Neural cell (in vitro differentiated cells): ENCODE data around the gene PDIA4. TPM values are rescaled to one million over a fixed set of nuclear protein-coding genes. Genes with fewer than 3 reads are reported as not detected.

ENCODE experiments used
- H2AFZ ChIP-seq: fragments of 200-600, 300-800 bp; sonication (generic), shearing (Covaris generic); 2 replicates; pipeline ENCODE4 v1.6.0; 2014; ENCODE audit warnings: low read depth, mild to moderate bottlenecking, antibody characterized with exemption, low read length, moderate library complexity
- H3F3A ChIP-seq: fragments of 200-600 bp; shearing (Covaris generic); 2 replicates; pipeline ENCODE4 v1.6.1; 2016; ENCODE audit warnings: mild to moderate bottlenecking, moderate library complexity, mixed read lengths, antibody characterized with exemption, low read length; ENCODE audit not compliant: insufficient read depth, poor library complexity, severe bottlenecking
- H3K27ac ChIP-seq: fragments of 200-600, 300-800 bp; sonication (generic), shearing (Covaris generic); 2 replicates; pipeline ENCODE4 v1.5.1; 2014; ENCODE audit warnings: mild to moderate bottlenecking, low read length, moderate library complexity
- H3K27me3 ChIP-seq: fragments of 300-800, 200-600 bp; sonication (generic), shearing (Covaris generic); 2 replicates; pipeline ENCODE4 v1.6.0; 2014; ENCODE audit warnings: mild to moderate bottlenecking, low read depth, low read length, moderate library complexity; ENCODE audit not compliant: insufficient read depth
- H3K36me3 ChIP-seq: fragments of 300-800, 200-600 bp; sonication (generic), shearing (Covaris generic); 2 replicates; pipeline ENCODE4 v1.5.1; 2014; ENCODE audit warnings: mild to moderate bottlenecking, antibody characterized with exemption, low read length, moderate library complexity; ENCODE audit not compliant: insufficient read depth
- H3K4me2 ChIP-seq: fragments of 300-800, 200-600 bp; sonication (generic), shearing (Covaris generic); 2 replicates; pipeline ENCODE4 v1.6.0; 2014; ENCODE audit warnings: mild to moderate bottlenecking, low read length
- H3K4me3 ChIP-seq: fragments of 300-800, 200-600 bp; sonication (generic), shearing (Covaris generic); 2 replicates; pipeline ENCODE4 v1.5.1; 2014; ENCODE audit warnings: mild to moderate bottlenecking, low read length, moderate library complexity
- H3K79me2 ChIP-seq: fragments of 200-600 bp; shearing (Covaris generic); replicated peaks from 2 replicates; pipeline ENCODE4 v1.6.0; 2014; ENCODE audit warnings: mild to moderate bottlenecking, low read length, moderate library complexity; ENCODE audit not compliant: insufficient read depth
- H3K9ac ChIP-seq: fragments of 300-800, 200-600 bp; sonication (generic), shearing (Covaris generic); 2 replicates; pipeline ENCODE4 v1.6.1; 2016; ENCODE audit warnings: mild to moderate bottlenecking, low read length, mixed read lengths
- H3K9me2 ChIP-seq: fragments of 200-600 bp; shearing (Covaris generic); 2 replicates; pipeline ENCODE4 v1.6.1; 2016; ENCODE audit warnings: mild to moderate bottlenecking, low read length, mixed read lengths; ENCODE audit not compliant: insufficient read depth
- H3K9me3 ChIP-seq: fragments of 200-600, 300-800 bp; sonication (generic), shearing (Covaris generic); 2 replicates; pipeline ENCODE4 v1.6.1; 2016; ENCODE audit warnings: mild to moderate bottlenecking, mixed run types, low read length, moderate library complexity, mixed read lengths
- H4K20me1 ChIP-seq: fragments of 200-600 bp; shearing (Covaris generic); 2 replicates; pipeline ENCODE4 v1.6.1; 2016; ENCODE audit warnings: mild to moderate bottlenecking, mixed run types; ENCODE audit not compliant: insufficient read depth
- EP300 ChIP-seq: fragments of 450-650 bp; conservative IDR thresholded peaks from 2 replicates; pipeline ENCODE4 v1.6.1; 2014; ENCODE audit warnings: antibody characterized with exemption, mild to moderate bottlenecking, moderate library complexity; ENCODE audit not compliant: poor library complexity, severe bottlenecking
- EZH2 ChIP-seq: fragments of 200-600, 300-800 bp; shearing (Covaris generic), sonication (generic); IDR thresholded peaks from 2 replicates; pipeline ENCODE4 v1.6.1; 2014; ENCODE audit warnings: antibody characterized with exemption, low read length, borderline replicate concordance, mild to moderate bottlenecking; ENCODE audit not compliant: insufficient read depth, poor library complexity, severe bottlenecking
- MXI1 ChIP-seq: fragments of 450-650 bp; conservative IDR thresholded peaks from 2 replicates; pipeline ENCODE4 v1.6.1; 2014; ENCODE audit warnings: antibody characterized with exemption, mild to moderate bottlenecking; ENCODE audit not compliant: poor library complexity, severe bottlenecking
- POLR2AphosphoS5 ChIP-seq: IDR thresholded peaks from 2 replicates; pipeline ENCODE4 v1.6.1; 2012
- RAD21 ChIP-seq: fragments of 450-650 bp; conservative IDR thresholded peaks from 2 replicates; pipeline ENCODE4 v1.6.1; 2014; ENCODE audit warnings: antibody characterized with exemption, mild to moderate bottlenecking, moderate library complexity
- SMC3 ChIP-seq: fragments of 450-650 bp; conservative IDR thresholded peaks from 2 replicates; pipeline ENCODE4 v1.6.1; 2014; ENCODE audit warnings: antibody characterized with exemption, mild to moderate bottlenecking, moderate library complexity; ENCODE audit not compliant: poor library complexity
- TAF1 ChIP-seq: IDR thresholded peaks from 2 replicates; pipeline ENCODE4 v1.6.1; 2012; ENCODE audit warnings: low read depth
- polyA plus RNA-seq: library from polyadenylated mRNA; depleted of rRNA; stranded (reverse); fragments of >200 nt; gene quantifications from 2 replicates; pipeline ENCODE4 v1.2.3, GENCODE V29; 2014
- TF ChIP-seq, protein P1 (sequence below): IDR thresholded peaks from 2 replicates; pipeline ENCODE4 v1.6.1; 2012; ENCODE audit warnings: borderline replicate concordance
- TF ChIP-seq, protein P2 (sequence below): fragments of 450-650 bp; IDR thresholded peaks from 2 replicates; pipeline ENCODE4 v1.5.1; 2014; ENCODE audit warnings: antibody characterized with exemption, mild to moderate bottlenecking, moderate library complexity; ENCODE audit not compliant: poor library complexity, severe bottlenecking

The PDIA4 gene
- polyA plus RNA-seq, 1 donor from 2014 or later, result 41.8 TPM

DNA sequence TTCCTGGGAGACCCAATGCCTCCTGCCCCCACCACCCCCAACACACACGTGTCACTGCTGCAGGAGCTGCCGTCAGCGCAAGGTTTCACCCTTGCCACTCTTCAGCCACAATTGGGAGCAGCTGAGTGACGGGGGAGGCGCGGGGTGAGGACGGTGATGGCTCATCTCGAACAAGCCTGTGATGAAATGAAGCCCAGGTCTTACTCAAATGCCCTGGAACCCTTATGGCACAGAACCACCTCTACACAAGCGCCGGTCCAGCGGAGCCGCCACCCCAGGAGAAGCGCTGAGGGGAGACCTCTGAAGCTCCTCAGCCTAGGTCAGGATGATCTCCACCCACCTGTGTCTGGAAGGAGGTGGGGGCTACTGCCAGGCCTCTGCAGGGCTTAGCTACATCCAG lies 25.7 kb downstream of the PDIA4 start:
- TF ChIP-seq EP300, result no peak
- TF ChIP-seq MXI1, result no peak
- TF ChIP-seq, protein P1, sequence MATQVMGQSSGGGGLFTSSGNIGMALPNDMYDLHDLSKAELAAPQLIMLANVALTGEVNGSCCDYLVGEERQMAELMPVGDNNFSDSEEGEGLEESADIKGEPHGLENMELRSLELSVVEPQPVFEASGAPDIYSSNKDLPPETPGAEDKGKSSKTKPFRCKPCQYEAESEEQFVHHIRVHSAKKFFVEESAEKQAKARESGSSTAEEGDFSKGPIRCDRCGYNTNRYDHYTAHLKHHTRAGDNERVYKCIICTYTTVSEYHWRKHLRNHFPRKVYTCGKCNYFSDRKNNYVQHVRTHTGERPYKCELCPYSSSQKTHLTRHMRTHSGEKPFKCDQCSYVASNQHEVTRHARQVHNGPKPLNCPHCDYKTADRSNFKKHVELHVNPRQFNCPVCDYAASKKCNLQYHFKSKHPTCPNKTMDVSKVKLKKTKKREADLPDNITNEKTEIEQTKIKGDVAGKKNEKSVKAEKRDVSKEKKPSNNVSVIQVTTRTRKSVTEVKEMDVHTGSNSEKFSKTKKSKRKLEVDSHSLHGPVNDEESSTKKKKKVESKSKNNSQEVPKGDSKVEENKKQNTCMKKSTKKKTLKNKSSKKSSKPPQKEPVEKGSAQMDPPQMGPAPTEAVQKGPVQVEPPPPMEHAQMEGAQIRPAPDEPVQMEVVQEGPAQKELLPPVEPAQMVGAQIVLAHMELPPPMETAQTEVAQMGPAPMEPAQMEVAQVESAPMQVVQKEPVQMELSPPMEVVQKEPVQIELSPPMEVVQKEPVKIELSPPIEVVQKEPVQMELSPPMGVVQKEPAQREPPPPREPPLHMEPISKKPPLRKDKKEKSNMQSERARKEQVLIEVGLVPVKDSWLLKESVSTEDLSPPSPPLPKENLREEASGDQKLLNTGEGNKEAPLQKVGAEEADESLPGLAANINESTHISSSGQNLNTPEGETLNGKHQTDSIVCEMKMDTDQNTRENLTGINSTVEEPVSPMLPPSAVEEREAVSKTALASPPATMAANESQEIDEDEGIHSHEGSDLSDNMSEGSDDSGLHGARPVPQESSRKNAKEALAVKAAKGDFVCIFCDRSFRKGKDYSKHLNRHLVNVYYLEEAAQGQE, result no peak
- TF ChIP-seq SMC3, result no peak
- TF ChIP-seq, protein P2, sequence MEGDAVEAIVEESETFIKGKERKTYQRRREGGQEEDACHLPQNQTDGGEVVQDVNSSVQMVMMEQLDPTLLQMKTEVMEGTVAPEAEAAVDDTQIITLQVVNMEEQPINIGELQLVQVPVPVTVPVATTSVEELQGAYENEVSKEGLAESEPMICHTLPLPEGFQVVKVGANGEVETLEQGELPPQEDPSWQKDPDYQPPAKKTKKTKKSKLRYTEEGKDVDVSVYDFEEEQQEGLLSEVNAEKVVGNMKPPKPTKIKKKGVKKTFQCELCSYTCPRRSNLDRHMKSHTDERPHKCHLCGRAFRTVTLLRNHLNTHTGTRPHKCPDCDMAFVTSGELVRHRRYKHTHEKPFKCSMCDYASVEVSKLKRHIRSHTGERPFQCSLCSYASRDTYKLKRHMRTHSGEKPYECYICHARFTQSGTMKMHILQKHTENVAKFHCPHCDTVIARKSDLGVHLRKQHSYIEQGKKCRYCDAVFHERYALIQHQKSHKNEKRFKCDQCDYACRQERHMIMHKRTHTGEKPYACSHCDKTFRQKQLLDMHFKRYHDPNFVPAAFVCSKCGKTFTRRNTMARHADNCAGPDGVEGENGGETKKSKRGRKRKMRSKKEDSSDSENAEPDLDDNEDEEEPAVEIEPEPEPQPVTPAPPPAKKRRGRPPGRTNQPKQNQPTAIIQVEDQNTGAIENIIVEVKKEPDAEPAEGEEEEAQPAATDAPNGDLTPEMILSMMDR, result no peak
- TF ChIP-seq RAD21, result no peak
- TF ChIP-seq TAF1, result no peak
- TF ChIP-seq EZH2, result no peak
- TF ChIP-seq POLR2AphosphoS5, result no peak
- Histone ChIP-seq H3K27me3 (no peaks in the 10 kb centered on the region), H3K36me3 (peaks cover 11% of the 10 kb centered on the region), H3K27ac (no peak overlapping the region), H3K4me3 (no peak overlapping the region), H3K4me2 (no peak overlapping the region), H4K20me1 (no peaks in the 10 kb centered on the region), H3K79me2 (no peaks in the 10 kb centered on the region), H3K9me3 (no peaks in the 10 kb centered on the region), H3K9me2 (no peaks in the 10 kb centered on the region), H3F3A (no peaks in the 10 kb centered on the region), H3K9ac (no peak overlapping the region), H2AFZ (no peak overlapping the region)

DNA sequence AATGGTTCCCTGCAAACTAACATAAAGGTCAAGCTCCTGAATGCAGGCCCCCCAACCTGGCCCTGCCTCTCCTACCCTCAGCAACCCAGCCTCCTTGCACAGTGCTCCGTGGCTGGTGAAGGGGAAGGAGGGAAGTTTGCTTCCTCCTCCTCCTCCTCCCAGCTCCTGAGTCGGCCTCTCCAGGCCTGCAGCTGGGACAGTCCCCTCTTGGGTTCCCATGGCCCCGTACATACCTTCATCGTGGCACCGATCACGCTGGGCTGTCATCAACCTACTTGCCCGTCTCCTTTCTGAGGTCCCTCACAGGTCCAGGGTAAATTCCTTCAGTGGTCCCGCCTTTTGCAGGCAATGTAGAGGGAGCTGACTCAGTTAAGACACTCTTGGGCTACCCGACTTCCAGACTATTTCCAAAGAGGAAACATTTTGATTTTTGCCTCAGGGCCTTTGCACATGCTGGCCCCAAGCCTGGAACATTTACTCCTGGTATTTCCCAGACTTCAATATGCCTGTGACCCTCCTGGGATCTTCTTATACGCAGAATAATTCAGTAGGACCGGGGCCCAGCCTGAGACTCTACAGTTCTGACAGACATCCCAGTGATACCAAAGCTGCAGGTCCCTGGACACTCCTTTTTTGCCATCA lies 26.8 kb downstream of the PDIA4 start:
- Histone ChIP-seq H3K9me2 (no peaks in the 10 kb centered on the region), H3K4me3 (no peak overlapping the region), H4K20me1 (no peaks in the 10 kb centered on the region), H3K27ac (no peak overlapping the region), H3K9me3 (no peaks in the 10 kb centered on the region), H2AFZ (no peak overlapping the region), H3K27me3 (no peaks in the 10 kb centered on the region), H3K4me2 (no peak overlapping the region), H3K79me2 (no peaks in the 10 kb centered on the region), H3K36me3 (peaks cover 11% of the 10 kb centered on the region), H3F3A (no peaks in the 10 kb centered on the region), H3K9ac (no peak overlapping the region)
- TF ChIP-seq SMC3, result no peak
- TF ChIP-seq, protein P2, result no peak
- no peak for TF ChIP-seq EZH2
- no peak for TF ChIP-seq EP300
- no peak for TF ChIP-seq MXI1
- TF ChIP-seq TAF1, result no peak
- TF ChIP-seq POLR2AphosphoS5, result no peak
- TF ChIP-seq, protein P1, result no peak
- no peak for TF ChIP-seq RAD21
